GM06990 (cell line): ENCODE data around the gene PACS1.

Source experiments
- DNase-seq: peaks from one replicate; pipeline ENCODE4 v3.0.0-alpha.2; 2011; ENCODE audit not compliant: insufficient read length; ENCODE audit errors: extremely low read depth
- H3K27me3 ChIP-seq: replicated peaks from 2 replicates; pipeline ENCODE4 v1.6.0; 2011; ENCODE audit warnings: low read length; ENCODE audit not compliant: control insufficient read depth, insufficient read depth
- H3K36me3 ChIP-seq: 2 replicates; pipeline ENCODE4 v1.5.1; 2011; ENCODE audit warnings: low read length; ENCODE audit not compliant: control insufficient read depth, insufficient read depth
- H3K4me3 ChIP-seq: replicated peaks from 2 replicates; pipeline ENCODE4 v1.5.1; 2011; ENCODE audit warnings: low read depth, mild to moderate bottlenecking, control low read depth, low read length
- CTCF ChIP-seq: IDR thresholded peaks from 2 replicates; pipeline ENCODE4 v1.5.1; 2011; ENCODE audit warnings: low read length, control low read depth, mild to moderate bottlenecking, inconsistent platforms; ENCODE audit not compliant: insufficient read depth, poor library complexity, severe bottlenecking

PACS1 gene

GRCh38 chr11:66263231-66263630 is 193.2 kb downstream of the PACS1 start:
- no peak for DNase-seq
- Histone ChIP-seq H3K36me3 (peaks cover 50% of the 10 kb centered on the region), H3K27me3 (no peaks in the 10 kb centered on the region), H3K4me3 (no peak overlapping the region)
- TF ChIP-seq CTCF = no peak

- H3K4me3 ChIP-seq = no peak overlapping the region
- no peaks in the 10 kb centered on the region for H3K27me3 ChIP-seq
- DNase-seq = no peak
- peaks cover 50% of the 10 kb centered on the region for H3K36me3 ChIP-seq
- no peak for TF ChIP-seq CTCF
Measured at GRCh38 chr11:66263785-66264184, 193.7 kb downstream of the PACS1 start.

- no peak for DNase-seq
- TF ChIP-seq CTCF = no peak
- Histone ChIP-seq H3K36me3 (peaks cover 50% of the 10 kb centered on the region), H3K27me3 (no peaks in the 10 kb centered on the region), H3K4me3 (no peak overlapping the region)
Measured at GRCh38 chr11:66264383-66264782, 194.3 kb downstream of the PACS1 start.

GRCh38 chr11:66264914-66265313 is 194.8 kb downstream of the PACS1 start:
- DNase-seq = no peak

GRCh38 chr11:66265531-66266377 is 195.7 kb downstream of the PACS1 start:
- no peak for DNase-seq
- Histone ChIP-seq H3K27me3 (no peaks in the 10 kb centered on the region), H3K4me3 (no peak overlapping the region), H3K36me3 (peaks cover 45% of the 10 kb centered on the region)
- no peak for TF ChIP-seq CTCF

More at GRCh38 chr11:66264914-66265313, 194.8 kb downstream of the PACS1 start:
- Histone ChIP-seq H3K36me3 (peaks cover 47% of the 10 kb centered on the region), H3K4me3 (no peak overlapping the region), H3K27me3 (no peaks in the 10 kb centered on the region)
- peak; percentile 51 for TF ChIP-seq CTCF
